Endothelial cell of umbilical vein (primary cell): Measurements from ENCODE around the gene CDH11. TPM values are rescaled to one million over a fixed set of nuclear protein-coding genes. Genes with fewer than 3 reads are reported as not detected.

Experiments used
- BruUV-seq: library from RNA; stranded (reverse); fragments of 400-500 nt; replicated peaks from 2 replicates; lab custom pipeline; 2021; lab: Mats Ljungman, UMichigan
- CTCF ChIA-PET: fragments of 300-600, 350-600 bp; sonication (Branson Sonifier 250); formaldehyde crosslinking; loops from one replicate; lab custom pipeline; 2021; ENCODE audit warnings: antibody characterized with exemption, inconsistent platforms; lab: Charles Lee
- POLR2A ChIA-PET: fragments of 300-600, 350-600 bp; sonication (Branson Sonifier 250); formaldehyde crosslinking; loops from one replicate; lab custom pipeline; 2021; ENCODE audit warnings: antibody characterized with exemption, inconsistent platforms; lab: Charles Lee
- DNase-seq: peaks from one replicate; pipeline ENCODE4 v3.0.0-alpha.2; 2011; ENCODE audit warnings: low read depth, low spot score
- FAIRE-seq: peaks from 2 replicates; lab custom pipeline; 2011; peaks lifted over from hg19 to GRCh38; lab: Jason Lieb, UNC
- H2AFZ ChIP-seq: 2 replicates; pipeline ENCODE4 v1.6.0; 2012; ENCODE audit warnings: low read depth, low read length, control low read depth, inconsistent platforms
- H3K27ac ChIP-seq: 2 replicates; pipeline ENCODE4 v1.5.1; 2011; ENCODE audit warnings: low read depth, mild to moderate bottlenecking, control low read depth, low read length, moderate library complexity; ENCODE audit not compliant: insufficient read depth
- H3K27me3 ChIP-seq, 2 experiments: 2 replicates each; pipeline versions ENCODE4 v1.6.0 to v1.6.1; 2011; ENCODE audit warnings: low read length in 2 of 2, mixed read lengths in 1 of 2; ENCODE audit not compliant: control insufficient read depth in 2 of 2, insufficient read depth in 2 of 2
- H3K36me3 ChIP-seq, 2 experiments: 2 replicates in 1 of 2; 3 replicates in 1 of 2; pipeline ENCODE4 v1.5.1; 2011; ENCODE audit warnings: low read length in 2 of 2, mild to moderate bottlenecking in 1 of 2, moderate library complexity in 1 of 2; ENCODE audit not compliant: control insufficient read depth in 2 of 2, insufficient read depth in 2 of 2; ENCODE audit errors: extremely low read depth in 1 of 2
- H3K4me1 ChIP-seq: 3 replicates; pipeline ENCODE4 v1.5.1; 2011; ENCODE audit warnings: mild to moderate bottlenecking, low read length; ENCODE audit not compliant: control insufficient read depth, insufficient read depth; ENCODE audit errors: extremely low read depth
- H3K4me2 ChIP-seq: 2 replicates; pipeline ENCODE4 v1.6.1; 2011; ENCODE audit warnings: low read length, control low read depth, mixed read lengths; ENCODE audit not compliant: insufficient read depth
- H3K4me3 ChIP-seq, 3 experiments: fragments of 200-600 bp in 1 of 3; sonication (generic), shearing (Covaris generic) in 1 of 3; replicated peaks in 1 of 3; 2 replicates each; pipeline ENCODE4 v1.5.1; 2011 to 2016; ENCODE audit warnings: control low read depth in 3 of 3, low read length in 3 of 3, mild to moderate bottlenecking in 2 of 3, inconsistent platforms in 1 of 3, low read depth in 1 of 3, moderate library complexity in 1 of 3; ENCODE audit not compliant: insufficient read depth in 1 of 3
- H3K79me2 ChIP-seq: 2 replicates; pipeline ENCODE4 v1.6.0; 2012; ENCODE audit warnings: low read length, inconsistent platforms; ENCODE audit not compliant: control insufficient read depth, insufficient read depth
- H3K9ac ChIP-seq: replicated peaks from 2 replicates; pipeline ENCODE3; 2011; ENCODE audit warnings: low read length, control low read depth; ENCODE audit not compliant: insufficient read depth; ENCODE audit errors: extremely low read depth
- H3K9me1 ChIP-seq: replicated peaks from 3 replicates; pipeline ENCODE4 v1.6.0; 2011; ENCODE audit warnings: mild to moderate bottlenecking, low read length; ENCODE audit not compliant: control insufficient read depth, insufficient read depth; ENCODE audit errors: extremely low read depth
- H3K9me3 ChIP-seq: replicated peaks from 2 replicates; pipeline ENCODE4 v1.5.1; 2012; ENCODE audit warnings: low read length, inconsistent platforms; ENCODE audit not compliant: control insufficient read depth, insufficient read depth
- H4K20me1 ChIP-seq: replicated peaks from 2 replicates; pipeline ENCODE3; 2011; ENCODE audit warnings: mild to moderate bottlenecking, low read length; ENCODE audit not compliant: control insufficient read depth, insufficient read depth; ENCODE audit errors: extremely low read depth
- EZH2 ChIP-seq: IDR thresholded peaks from 2 replicates; pipeline ENCODE4 v1.6.1; 2012; ENCODE audit warnings: borderline replicate concordance, low read depth, mild to moderate bottlenecking, moderate library complexity, low read length, inconsistent platforms; ENCODE audit not compliant: severe bottlenecking
- FOS ChIP-seq: IDR thresholded peaks from 2 replicates; pipeline ENCODE4 v1.6.1; 2011; ENCODE audit warnings: mild to moderate bottlenecking, low read length, moderate library complexity, borderline replicate concordance; ENCODE audit not compliant: insufficient read depth
- GATA2 ChIP-seq: IDR thresholded peaks from 2 replicates; pipeline ENCODE4 v1.7.0; 2011; ENCODE audit warnings: low read depth, mild to moderate bottlenecking, moderate library complexity, mixed read lengths, low read length; ENCODE audit not compliant: insufficient read length, insufficient read depth
- JUN ChIP-seq: IDR thresholded peaks from 2 replicates; pipeline ENCODE4 v1.6.1; 2011; ENCODE audit warnings: borderline replicate concordance, low read depth; ENCODE audit not compliant: insufficient read length, insufficient read depth
- MYC ChIP-seq: IDR thresholded peaks from one replicate; pipeline ENCODE4 v1.6.1; 2011; ENCODE audit warnings: mild to moderate bottlenecking, low read depth, low read length
- POLR2A ChIP-seq: IDR thresholded peaks from 2 replicates; pipeline ENCODE4 v1.6.1; 2012; ENCODE audit warnings: low read depth, mild to moderate bottlenecking, control low read depth, low read length
- POLR2AphosphoS5 ChIP-seq: IDR thresholded peaks from 2 replicates; pipeline ENCODE4 v1.6.1; 2012; ENCODE audit warnings: low read depth, mild to moderate bottlenecking, control low read depth, low read length, moderate library complexity; ENCODE audit not compliant: insufficient read depth
- dilution Hi-C: fragments of 300-500 bp; cut with MboI; formaldehyde crosslinking; loops from one replicate; pipeline ENCODE4 v1.15.0; 2019; ENCODE audit warnings: low sequenced_read_pairs; ENCODE audit not compliant: extremely low pct_ligation_motif_present
- intact Hi-C: fragments of 100-400 bp; cut with micrococcal nuclease; formaldehyde crosslinking; loops from one replicate; pipeline ENCODE4 v1.10.0; 2022
- polyA plus RNA-seq, 4 experiments: library from polyadenylated mRNA; depleted of rRNA in 3 of 4; stranded (reverse) in 3 of 4; unstranded in 1 of 4; fragments of >200 nt; gene quantifications; 2 replicates each; pipeline versions ENCODE4 v1.2.1 to v1.2.3, GENCODE V29; 2011 to 2012; ENCODE audit warnings: missing spikeins in 1 of 4
- total RNA-seq: library from RNA; stranded (reverse); gene quantifications from 2 replicates; pipeline ENCODE4 v1.2.3, GENCODE V29; 2021
- TF ChIP-seq, protein P1 (sequence below), 2 donors: IDR thresholded peaks; 1 replicate in 1 of 2; 2 replicates in 1 of 2; pipeline ENCODE4 v1.5.1; 2011; ENCODE audit warnings: low read length in 2 of 2, mild to moderate bottlenecking in 2 of 2, moderate library complexity in 2 of 2, control low read depth in 1 of 2, inconsistent platforms in 1 of 2, low read depth in 1 of 2; ENCODE audit not compliant: insufficient read depth in 1 of 2; ENCODE audit errors: extremely low read depth in 1 of 2
- TF ChIP-seq, protein P2 (sequence below): IDR thresholded peaks from 2 replicates; pipeline ENCODE4 v1.6.1; 2011; ENCODE audit not compliant: insufficient read depth, insufficient read length

The CDH11 gene
- total and polyA plus RNA-seq, 2 donors (not counting 3 experiments of a cell fraction or from before 2014, with no cell fraction given), result 30.4 to 32.7 TPM

DNA sequence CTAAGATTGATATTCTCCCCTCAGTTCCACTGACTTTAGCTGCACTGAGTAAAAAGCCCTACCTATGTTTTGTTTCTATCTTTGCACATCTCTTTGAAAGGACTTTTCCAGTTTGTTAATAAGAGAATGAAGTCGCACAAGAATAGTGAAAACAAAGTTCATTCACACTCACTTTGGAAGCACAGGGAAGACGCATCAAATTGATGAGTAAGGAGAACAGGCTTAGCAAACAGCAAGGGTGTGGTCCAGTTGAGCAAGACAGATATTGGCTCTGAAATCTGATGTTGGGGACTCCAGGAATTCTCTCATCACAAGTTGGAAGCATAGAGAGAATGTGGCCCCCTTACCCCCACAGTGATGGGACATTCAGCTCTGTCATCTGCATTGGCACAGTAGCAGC, 221.3 kb downstream of the CDH11 start:
- DNase-seq (no peak), FAIRE-seq (no peak)
- H3K9ac ChIP-seq, result no peak overlapping the region
- no peak overlapping the region for H2AFZ ChIP-seq
- ChIA-PET CTCF (no interaction called here), POLR2A (no interaction called here)
- TF ChIP-seq, protein P1, sequence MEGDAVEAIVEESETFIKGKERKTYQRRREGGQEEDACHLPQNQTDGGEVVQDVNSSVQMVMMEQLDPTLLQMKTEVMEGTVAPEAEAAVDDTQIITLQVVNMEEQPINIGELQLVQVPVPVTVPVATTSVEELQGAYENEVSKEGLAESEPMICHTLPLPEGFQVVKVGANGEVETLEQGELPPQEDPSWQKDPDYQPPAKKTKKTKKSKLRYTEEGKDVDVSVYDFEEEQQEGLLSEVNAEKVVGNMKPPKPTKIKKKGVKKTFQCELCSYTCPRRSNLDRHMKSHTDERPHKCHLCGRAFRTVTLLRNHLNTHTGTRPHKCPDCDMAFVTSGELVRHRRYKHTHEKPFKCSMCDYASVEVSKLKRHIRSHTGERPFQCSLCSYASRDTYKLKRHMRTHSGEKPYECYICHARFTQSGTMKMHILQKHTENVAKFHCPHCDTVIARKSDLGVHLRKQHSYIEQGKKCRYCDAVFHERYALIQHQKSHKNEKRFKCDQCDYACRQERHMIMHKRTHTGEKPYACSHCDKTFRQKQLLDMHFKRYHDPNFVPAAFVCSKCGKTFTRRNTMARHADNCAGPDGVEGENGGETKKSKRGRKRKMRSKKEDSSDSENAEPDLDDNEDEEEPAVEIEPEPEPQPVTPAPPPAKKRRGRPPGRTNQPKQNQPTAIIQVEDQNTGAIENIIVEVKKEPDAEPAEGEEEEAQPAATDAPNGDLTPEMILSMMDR (IDR thresholded peaks at IDR 0.05; ENCODE audit: extremely low read depth in 1 of 2, insufficient read depth in 1 of 2, low read depth in 1 of 2, low read length in 2 of 2), result no peak
- TF ChIP-seq POLR2A, result no peak
- TF ChIP-seq MYC, result no peak
- no peak for TF ChIP-seq POLR2AphosphoS5
- TF ChIP-seq EZH2, result no peak
- no peak for TF ChIP-seq GATA2
- TF ChIP-seq JUN, result no peak
- no peak for TF ChIP-seq FOS
- TF ChIP-seq, protein P2, sequence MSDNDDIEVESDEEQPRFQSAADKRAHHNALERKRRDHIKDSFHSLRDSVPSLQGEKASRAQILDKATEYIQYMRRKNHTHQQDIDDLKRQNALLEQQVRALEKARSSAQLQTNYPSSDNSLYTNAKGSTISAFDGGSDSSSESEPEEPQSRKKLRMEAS, result no peak
- no peaks in the 10 kb centered on the region for H3K27me3 ChIP-seq
- no TSS peak for BruUV-seq
- H3K79me2 ChIP-seq, result no peaks in the 10 kb centered on the region
- dilution Hi-C loops, result no loop called here
- intact Hi-C loops, result no loop called here
- H3K4me2 ChIP-seq, result no peak overlapping the region
- no peak overlapping the region for H3K27ac ChIP-seq
- no peaks in the 10 kb centered on the region for H4K20me1 ChIP-seq
- no peak overlapping the region for H3K4me3 ChIP-seq
- H3K9me3 ChIP-seq, result no peaks in the 10 kb centered on the region
- H3K9me1 ChIP-seq, result no peaks in the 10 kb centered on the region
- H3K4me1 ChIP-seq, result no peaks in the 10 kb centered on the region
- no peaks in the 10 kb centered on the region for H3K36me3 ChIP-seq
